Muscle layer of colon (tissue), 2 donors: ENCODE measurements around the gene SYNGR1.
"Not testable (repeated sequence)": the region's sequence is repeated elsewhere in the genome, so short reads cannot be mapped to it uniquely, and the experiment has no call there.

Experiments used
- H3K27ac ChIP-seq: one replicate; pipeline ENCODE4 v1.7.0; 2013; ENCODE audit warnings: low read depth, mild to moderate bottlenecking, low read length, moderate library complexity
- H3K27me3 ChIP-seq, 2 donors: one replicate each; pipeline ENCODE4 v1.7.0; 2013; ENCODE audit warnings: low read length in 2 of 2, mild to moderate bottlenecking in 2 of 2; ENCODE audit not compliant: insufficient read depth in 2 of 2, control insufficient read depth in 1 of 2
- H3K36me3 ChIP-seq: one replicate; pipeline ENCODE4 v1.7.0; 2013; ENCODE audit warnings: mild to moderate bottlenecking, low read length; ENCODE audit not compliant: insufficient read depth
- H3K4me1 ChIP-seq: one replicate; pipeline ENCODE4 v1.7.0; 2013; ENCODE audit warnings: mild to moderate bottlenecking, low read length; ENCODE audit not compliant: insufficient read depth
- H3K4me3 ChIP-seq, 2 donors: one replicate each; pipeline ENCODE4 v1.7.0; 2013; ENCODE audit warnings: low read length in 2 of 2, low read depth in 1 of 2, mild to moderate bottlenecking in 1 of 2, moderate library complexity in 1 of 2
- H3K9ac ChIP-seq: one replicate; pipeline ENCODE4 v1.7.0; 2013; ENCODE audit warnings: low read length
- H3K9me3 ChIP-seq: one replicate; pipeline ENCODE4 v1.7.0; 2013; ENCODE audit warnings: mild to moderate bottlenecking, low read length
- donor health status: abdominal sarcoma.
- donor health status: Adenocarcinoma of cecum.

Gene SYNGR1

GRCh38 chr22:39356464-39356863 lies 6.7 kb downstream of the SYNGR1 start:
- no peak overlapping the region for H3K4me3 ChIP-seq
- no peak overlapping the region for H3K9ac ChIP-seq
- H3K36me3 ChIP-seq = no peaks in the 10 kb centered on the region
- no peak overlapping the region for H3K27ac ChIP-seq
- H3K27me3 ChIP-seq = no peaks in the 10 kb centered on the region
- peaks cover 3% of the 10 kb centered on the region for H3K4me1 ChIP-seq
- H3K9me3 ChIP-seq = no peaks in the 10 kb centered on the region

GRCh38 chr22:39357110-39358108 lies 7.6 kb downstream of the SYNGR1 start:
- not testable (repeated sequence) for H3K36me3 ChIP-seq, H3K4me1 ChIP-seq, H3K27ac ChIP-seq, H3K27me3 ChIP-seq, H3K9ac ChIP-seq, H3K9me3 ChIP-seq, H3K4me3 ChIP-seq

GRCh38 chr22:39358197-39358596 lies 8.4 kb downstream of the SYNGR1 start:
- H3K4me3 ChIP-seq, H3K9ac ChIP-seq, H3K27ac ChIP-seq, H3K27me3 ChIP-seq, H3K36me3 ChIP-seq, H3K9me3 ChIP-seq, H3K4me1 ChIP-seq: not testable (repeated sequence)

- Histone ChIP-seq H3K9ac (no peak overlapping the region), H3K4me1 (peaks cover 10% of the 10 kb centered on the region), H3K9me3 (no peaks in the 10 kb centered on the region), H3K36me3 (no peaks in the 10 kb centered on the region), H3K4me3 (no peak overlapping the region), H3K27ac (no peak overlapping the region), H3K27me3 (no peaks in the 10 kb centered on the region)
Measured at GRCh38 chr22:39359659-39360195, 9.9 kb downstream of the SYNGR1 start.

GRCh38 chr22:39360242-39360641 lies 10.5 kb downstream of the SYNGR1 start:
- no peak overlapping the region for H3K27ac ChIP-seq

GRCh38 chr22:39360674-39361413 lies 11.1 kb downstream of the SYNGR1 start:
- H3K27me3 ChIP-seq = no peaks in the 10 kb centered on the region
- no peak overlapping the region for H3K4me3 ChIP-seq
- no peak overlapping the region for H3K9ac ChIP-seq
- H3K27ac ChIP-seq = no peak overlapping the region
- peaks cover 10% of the 10 kb centered on the region for H3K4me1 ChIP-seq
- no peaks in the 10 kb centered on the region for H3K9me3 ChIP-seq
- no peaks in the 10 kb centered on the region for H3K36me3 ChIP-seq

More at GRCh38 chr22:39360242-39360641, 10.5 kb downstream of the SYNGR1 start:
- no peaks in the 10 kb centered on the region for H3K36me3 ChIP-seq
- H3K9ac ChIP-seq = no peak overlapping the region
- H3K9me3 ChIP-seq = no peaks in the 10 kb centered on the region
- peaks cover 10% of the 10 kb centered on the region for H3K4me1 ChIP-seq
- no peak overlapping the region for H3K4me3 ChIP-seq
- no peaks in the 10 kb centered on the region for H3K27me3 ChIP-seq

GRCh38 chr22:39361496-39361895 lies 11.7 kb downstream of the SYNGR1 start:
- Histone ChIP-seq H3K27ac (no peak overlapping the region), H3K4me3 (no peak overlapping the region), H3K9ac (no peak overlapping the region), H3K27me3 (no peaks in the 10 kb centered on the region), H3K36me3 (no peaks in the 10 kb centered on the region), H3K9me3 (no peaks in the 10 kb centered on the region), H3K4me1 (peaks cover 10% of the 10 kb centered on the region)

GRCh38 chr22:39362271-39362670 lies 12.5 kb downstream of the SYNGR1 start:
- no peaks in the 10 kb centered on the region for H3K36me3 ChIP-seq
- peaks cover 10% of the 10 kb centered on the region for H3K4me1 ChIP-seq
- no peaks in the 10 kb centered on the region for H3K27me3 ChIP-seq
- H3K4me3 ChIP-seq = no peak overlapping the region
- H3K9me3 ChIP-seq = no peaks in the 10 kb centered on the region
- no peak overlapping the region for H3K27ac ChIP-seq
- H3K9ac ChIP-seq = no peak overlapping the region

GRCh38 chr22:39362932-39363331 lies 13.1 kb downstream of the SYNGR1 start:
- Histone ChIP-seq H3K9me3 (no peaks in the 10 kb centered on the region), H3K36me3 (no peaks in the 10 kb centered on the region), H3K4me3 (no peak overlapping the region), H3K27ac (no peak overlapping the region), H3K4me1 (peaks cover 10% of the 10 kb centered on the region), H3K27me3 (no peaks in the 10 kb centered on the region), H3K9ac (no peak overlapping the region)

GRCh38 chr22:39363751-39364515 lies 14.1 kb downstream of the SYNGR1 start:
- peaks cover 15% of the 10 kb centered on the region for H3K4me1 ChIP-seq
- H3K36me3 ChIP-seq = no peaks in the 10 kb centered on the region
- H3K9me3 ChIP-seq = no peaks in the 10 kb centered on the region
- H3K27me3 ChIP-seq = no peaks in the 10 kb centered on the region
- H3K4me3 ChIP-seq = no peak overlapping the region
- no peak overlapping the region for H3K9ac ChIP-seq
- peak overlapping the region; percentile 34 for H3K27ac ChIP-seq
